Kidney epithelial cell (primary cell): Measurements from ENCODE around the gene ALS2CL. TPM values are rescaled to one million over a fixed set of nuclear protein-coding genes. Genes with fewer than 3 reads are reported as not detected.

Source experiments
- DNase-seq: peaks from one replicate; pipeline ENCODE4 v3.0.0-alpha.2; 2010; ENCODE audit warnings: low read depth
- H3K27me3 ChIP-seq: 2 replicates; pipeline ENCODE4 v1.6.0; 2011; ENCODE audit warnings: low read length; ENCODE audit not compliant: control insufficient read depth, insufficient read depth
- H3K36me3 ChIP-seq: 2 replicates; pipeline ENCODE4 v1.5.1; 2011; ENCODE audit warnings: low read length; ENCODE audit not compliant: control insufficient read depth, insufficient read depth
- H3K4me3 ChIP-seq: 2 replicates; pipeline ENCODE4 v1.5.1; 2011; ENCODE audit warnings: low read depth, mild to moderate bottlenecking, control low read depth, low read length
- CTCF ChIP-seq: IDR thresholded peaks from 2 replicates; pipeline ENCODE4 v1.5.1; 2011; ENCODE audit warnings: mild to moderate bottlenecking, moderate library complexity, low read length, control low read depth, inconsistent platforms; ENCODE audit not compliant: insufficient read depth, poor library complexity, severe bottlenecking
- total RNA-seq: library from RNA; depleted of rRNA; stranded (reverse); fragments of >200 nt; gene quantifications from 2 replicates; pipeline ENCODE4 v1.2.3, GENCODE V29; 2015

The ALS2CL gene
- total RNA-seq, 1 donor from 2014 or later, result 23.7 TPM

GRCh38 chr3:46674031-46674845 lies 19.2 kb downstream of the ALS2CL start:
- TF ChIP-seq CTCF, result no peak
- Histone ChIP-seq H3K4me3 (no peak overlapping the region), H3K36me3 (no peaks in the 10 kb centered on the region), H3K27me3 (no peaks in the 10 kb centered on the region)
- no peak for DNase-seq

DNA sequence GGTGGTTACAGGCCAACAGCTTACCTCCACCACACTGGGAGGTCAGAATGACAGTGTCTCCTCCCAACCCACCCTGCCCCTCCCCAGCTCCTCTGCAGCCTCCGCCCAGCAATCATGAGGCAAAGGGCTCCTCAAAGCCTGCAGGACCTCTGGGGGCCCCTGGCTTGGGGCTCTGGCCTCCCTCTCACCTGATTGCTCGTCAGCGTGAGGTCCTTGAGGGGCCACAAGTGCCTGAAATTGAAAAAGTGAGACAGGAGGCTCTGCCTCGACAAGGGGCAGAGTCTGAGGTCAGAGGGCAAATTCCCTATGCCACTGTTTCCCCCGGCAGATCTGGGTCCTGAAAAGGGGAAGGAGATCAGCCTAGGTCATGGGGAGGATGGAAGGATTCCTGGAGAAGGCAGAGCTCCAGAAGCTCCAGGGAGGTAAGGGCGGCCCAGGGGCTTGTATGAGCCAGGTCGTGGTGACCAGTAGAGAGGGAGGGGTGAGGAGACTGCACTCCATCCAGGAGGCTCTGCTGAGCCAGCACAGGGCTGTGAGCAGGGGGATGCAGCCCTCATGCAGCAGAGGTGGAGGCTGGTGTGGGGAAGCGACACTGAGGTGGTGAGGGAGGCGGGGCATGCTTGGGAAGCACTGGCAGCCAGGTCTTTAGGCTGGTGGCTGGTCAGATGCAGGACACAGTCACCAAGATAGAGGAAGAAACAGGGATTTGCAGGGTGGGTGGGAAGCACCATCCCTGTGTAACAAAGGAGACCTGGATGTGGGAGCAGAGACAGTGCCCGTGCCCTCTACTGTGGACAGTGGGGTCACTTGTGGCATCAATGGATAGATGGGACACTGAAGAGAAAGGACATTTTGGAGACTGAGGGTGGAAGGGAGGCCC lies 20.1 kb downstream of the ALS2CL start:
- H3K27me3 ChIP-seq, result no peaks in the 10 kb centered on the region
- H3K36me3 ChIP-seq, result no peaks in the 10 kb centered on the region
- H3K4me3 ChIP-seq, result no peak overlapping the region
- no peak for DNase-seq
- TF ChIP-seq CTCF, result no peak

GRCh38 chr3:46672349-46672695 lies 21.2 kb downstream of the ALS2CL start:
- no peaks in the 10 kb centered on the region for H3K36me3 ChIP-seq

GRCh38 chr3:46671541-46672348 lies 21.7 kb downstream of the ALS2CL start:
- DNase-seq, result no peak
- Histone ChIP-seq H3K36me3 (no peaks in the 10 kb centered on the region), H3K4me3 (no peak overlapping the region), H3K27me3 (peaks cover 2% of the 10 kb centered on the region)
- no peak for TF ChIP-seq CTCF

More at GRCh38 chr3:46672349-46672695, 21.2 kb downstream of the ALS2CL start:
- TF ChIP-seq CTCF, result no peak
- DNase-seq, result no peak
- Histone ChIP-seq H3K27me3 (no peaks in the 10 kb centered on the region), H3K4me3 (no peak overlapping the region)

DNA sequence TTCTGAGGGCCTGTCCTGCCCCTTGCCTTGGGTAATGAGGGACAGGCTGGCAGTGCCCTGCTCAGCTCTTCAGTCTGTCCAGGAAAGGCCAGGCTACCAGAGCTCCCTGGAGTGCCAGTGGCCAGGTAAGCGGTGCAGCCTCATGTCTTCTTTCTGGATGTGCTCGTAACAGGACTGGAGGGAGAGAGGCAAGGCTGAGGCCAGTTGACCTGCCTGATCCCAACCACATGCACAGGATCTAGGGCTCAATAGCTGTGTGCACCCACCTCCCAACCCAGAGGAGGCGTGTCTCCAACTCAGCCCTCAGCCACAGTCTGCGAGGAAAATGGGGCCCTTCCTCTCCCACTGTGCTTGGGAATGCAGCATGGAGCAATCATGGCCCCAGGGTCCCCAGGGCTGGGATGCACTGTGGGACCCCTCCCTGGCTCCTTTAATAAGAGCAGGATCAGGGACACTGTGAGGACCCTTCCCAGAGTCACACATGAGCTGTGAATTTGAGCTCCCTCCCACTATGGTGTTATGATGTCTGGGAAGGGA lies 22.5 kb downstream of the ALS2CL start:
- H3K4me3 ChIP-seq, result no peak overlapping the region
- H3K27me3 ChIP-seq, result peaks cover 6% of the 10 kb centered on the region
- TF ChIP-seq CTCF, result no peak
- DNase-seq, result no peak
- no peaks in the 10 kb centered on the region for H3K36me3 ChIP-seq
